ELR (cell line): Measurements from ENCODE around the gene COL20A1.

Source experiments
- DNase-seq: peaks from one replicate; pipeline ENCODE4 v3.0.0-alpha.2; 2015; ENCODE audit warnings: low read depth

The COL20A1 gene

GRCh38 chr20:63320616-63321147 is 27.7 kb downstream of the COL20A1 start:
- DNase-seq, result no peak

GRCh38 chr20:63321148-63321831 is 28.3 kb downstream of the COL20A1 start:
- DNase-seq, result peak; percentile 39

- DNase-seq, result no peak
These were observed 29.4 kb downstream of the COL20A1 start for GRCh38 chr20:63322146-63322932.

- DNase-seq, result no peak
These were observed 29.9 kb downstream of the COL20A1 start for GRCh38 chr20:63322933-63323273.

- DNase-seq, result peak; percentile 17
These were observed 30.5 kb downstream of the COL20A1 start for GRCh38 chr20:63323357-63323981.

GRCh38 chr20:63325021-63325471 is 32.1 kb downstream of the COL20A1 start:
- no peak for DNase-seq

GRCh38 chr20:63325554-63326313 is 32.7 kb downstream of the COL20A1 start:
- DNase-seq, result no peak

GRCh38 chr20:63326314-63327230 is 33.6 kb downstream of the COL20A1 start:
- DNase-seq, result no peak

- no peak for DNase-seq
These were observed 34.3 kb downstream of the COL20A1 start for GRCh38 chr20:63327231-63327745.

- DNase-seq, result no peak
These were observed 35.2 kb downstream of the COL20A1 start for GRCh38 chr20:63328026-63328700.

GRCh38 chr20:63328718-63329275 is 35.8 kb downstream of the COL20A1 start:
- DNase-seq, result no peak

GRCh38 chr20:63329331-63330083 is 36.5 kb downstream of the COL20A1 start:
- no peak for DNase-seq

GRCh38 chr20:63330084-63330760 is 37.2 kb downstream of the COL20A1 start:
- DNase-seq, result no peak

- no peak for DNase-seq
These were observed 38.0 kb downstream of the COL20A1 start for GRCh38 chr20:63330940-63331339.

- DNase-seq, result peak; percentile 22
These were observed 38.9 kb downstream of the COL20A1 start for GRCh38 chr20:63331741-63332400.

- DNase-seq, result no peak
These were observed 39.7 kb downstream of the COL20A1 start for GRCh38 chr20:63332488-63333240.

- no peak for DNase-seq
These were observed 40.4 kb downstream of the COL20A1 start for GRCh38 chr20:63333241-63333836.
